GM19328 (cell line): ENCODE measurements around the gene CHRNE.
"Not testable (repeated sequence)": the region's sequence is repeated elsewhere in the genome, so short reads cannot be mapped to it uniquely, and the experiment has no call there.

Source experiments
- ATAC-seq: cut with Tn5 transposase; IDR thresholded peaks from one replicate; pipeline ENCODE4 v1.9.1; 2021; ENCODE audit warnings: mild to moderate bottlenecking, moderate library complexity; ENCODE audit not compliant: unreplicated experiment

CHRNE gene

GRCh38 chr17:4939796-4940554 lies 37.1 kb upstream of the CHRNE start, which contains the start of the genes RNF167 and SLC25A11:
Gene RNF167, plus strand, starts transcription at chr17:4940268. Its CDS starts 642 bp downstream, at chr17:4940910.
Gene SLC25A11, minus strand, starts transcription at chr17:4940046. Its CDS starts 136 bp downstream, at chr17:4939910.
- ATAC-seq, result peak; percentile 72

GRCh38 chr17:4939546-4939795 lies 36.6 kb upstream of the CHRNE start:
- ATAC-seq, result peak; percentile 9

- ATAC-seq, result no peak
Observed at GRCh38 chr17:4938688-4939545, 36.0 kb upstream of the CHRNE start.

GRCh38 chr17:4938069-4938491 lies 35.2 kb upstream of the CHRNE start:
- no peak for ATAC-seq

GRCh38 chr17:4937553-4937952 lies 34.7 kb upstream of the CHRNE start:
- ATAC-seq, result no peak

GRCh38 chr17:4936436-4936835 lies 33.5 kb upstream of the CHRNE start:
- no peak for ATAC-seq

GRCh38 chr17:4935650-4936049 lies 32.8 kb upstream of the CHRNE start:
- ATAC-seq, result no peak

GRCh38 chr17:4934173-4934979 lies 31.5 kb upstream of the CHRNE start:
- no peak for ATAC-seq

GRCh38 chr17:4933646-4934045 lies 30.7 kb upstream of the CHRNE start:
- no peak for ATAC-seq

- ATAC-seq, result no peak
Observed at GRCh38 chr17:4932756-4933155, 29.9 kb upstream of the CHRNE start.

- no peak for ATAC-seq
Observed at GRCh38 chr17:4931963-4932362, 29.1 kb upstream of the CHRNE start, which contains the start of gene GP1BA. Gene GP1BA, plus strand, starts transcription at chr17:4932277. Its CDS starts 328 bp downstream, at chr17:4932605.

- no peak for ATAC-seq
Observed at GRCh38 chr17:4928881-4929280, 26.0 kb upstream of the CHRNE start.

GRCh38 chr17:4926577-4927335 lies 23.9 kb upstream of the CHRNE start:
- ATAC-seq, result not testable (repeated sequence)

GRCh38 chr17:4921320-4921719 lies 18.4 kb upstream of the CHRNE start:
- no peak for ATAC-seq

GRCh38 chr17:4920351-4921048 lies 17.6 kb upstream of the CHRNE start:
- ATAC-seq, result no peak

- no peak for ATAC-seq
Observed at GRCh38 chr17:4919511-4920047, 16.7 kb upstream of the CHRNE start.

GRCh38 chr17:4914551-4914950 lies 11.7 kb upstream of the CHRNE start:
- not testable (repeated sequence) for ATAC-seq

- no peak for ATAC-seq
Observed at GRCh38 chr17:4913994-4914393, 11.1 kb upstream of the CHRNE start.

- no peak for ATAC-seq
Observed at GRCh38 chr17:4908711-4909496, 6.0 kb upstream of the CHRNE start.
